WTC11 (cell line): ENCODE data around the gene RHOV. TPM values are rescaled to one million over a fixed set of nuclear protein-coding genes. Genes with fewer than 3 reads are reported as not detected.

ENCODE experiments used
- ATAC-seq: fragments of 200-7000 bp; cut with Tn5 transposase; 2 replicates; pipeline ENCODE4 v1.10.0; 2021; ENCODE audit warnings: mild to moderate bottlenecking, moderate library complexity
- CTCF ChIA-PET: fragments of 300-600 bp; sonication (Branson Sonifier 250); formaldehyde crosslinking; loops from one replicate; lab custom pipeline; 2021; ENCODE audit warnings: antibody characterized with exemption; lab: Charles Lee
- POLR2A ChIA-PET: fragments of 350-600 bp; sonication (Branson Sonifier 250); formaldehyde crosslinking; loops from one replicate; lab custom pipeline; 2021; ENCODE audit warnings: antibody characterized with exemption; lab: Charles Lee
- DNase-seq: peaks from one replicate; pipeline ENCODE4 v3.0.0; 2021; ENCODE audit warnings: low spot score
- H3K27ac Mint-ChIP-seq: 2 replicates; pipeline ENCODE4 v1.8.0; 2021; ENCODE audit warnings: mixed read lengths
- H3K27me3 Mint-ChIP-seq: 2 replicates; pipeline ENCODE4 v1.8.0; 2021; ENCODE audit warnings: low read depth, mild to moderate bottlenecking, moderate library complexity, mixed read lengths
- H3K36me3 Mint-ChIP-seq: 2 replicates; pipeline ENCODE4 v1.8.0; 2021; ENCODE audit warnings: mixed read lengths
- H3K4me1 Mint-ChIP-seq: 2 replicates; pipeline ENCODE4 v1.8.0; 2022; ENCODE audit warnings: mixed read lengths
- H3K4me3 Mint-ChIP-seq: 2 replicates; pipeline ENCODE4 v1.8.0; 2021; ENCODE audit warnings: mild to moderate bottlenecking, moderate library complexity, mixed read lengths
- H3K9me3 Mint-ChIP-seq: 2 replicates; pipeline ENCODE4 v1.8.0; 2021; ENCODE audit warnings: mixed read lengths
- CBFB ChIP-seq: sonication (generic); formaldehyde crosslinking; IDR thresholded peaks from 2 replicates; pipeline ENCODE4 v1.8.1; 2022; ENCODE audit warnings: mild to moderate bottlenecking, low read depth, missing genetic modification reagents
- CREB1 ChIP-seq: sonication (generic); formaldehyde crosslinking; IDR thresholded peaks from 2 replicates; pipeline ENCODE4 v1.8.0; 2023; ENCODE audit warnings: mild to moderate bottlenecking, missing genetic modification reagents
- ESRRA ChIP-seq: sonication (generic); formaldehyde crosslinking; IDR thresholded peaks from 2 replicates; pipeline ENCODE4 v1.8.1; 2022; ENCODE audit warnings: mild to moderate bottlenecking, missing genetic modification reagents, borderline replicate concordance
- KAT7 ChIP-seq: sonication (generic); formaldehyde crosslinking; IDR thresholded peaks from 2 replicates; pipeline ENCODE4 v1.8.1; 2023; ENCODE audit warnings: missing genetic modification reagents, mild to moderate bottlenecking, borderline replicate concordance
- MXD4 ChIP-seq: fragments of 250-450 bp; sonication (Bioruptor Pico); IDR thresholded peaks from 2 replicates; pipeline ENCODE4 v1.8.0; 2021; ENCODE audit warnings: mild to moderate bottlenecking, moderate library complexity, borderline replicate concordance
- NFATC4 ChIP-seq: fragments of 250-450 bp; sonication (Bioruptor Pico); IDR thresholded peaks from 2 replicates; pipeline ENCODE4 v1.9.0; 2021; ENCODE audit warnings: mild to moderate bottlenecking
- RELA ChIP-seq: sonication (generic); formaldehyde crosslinking; IDR thresholded peaks from 2 replicates; pipeline ENCODE4 v1.8.1; 2022; ENCODE audit warnings: missing genetic modification reagents, mild to moderate bottlenecking, borderline replicate concordance
- SMAD3 ChIP-seq: sonication (generic); formaldehyde crosslinking; IDR thresholded peaks from 2 replicates; pipeline ENCODE4 v1.8.0; 2022; ENCODE audit warnings: missing genetic modification reagents, mild to moderate bottlenecking, borderline replicate concordance
- SOX15 ChIP-seq: fragments of 250-450 bp; sonication (Bioruptor Pico); IDR thresholded peaks from 2 replicates; pipeline ENCODE4 v1.9.0; 2021; ENCODE audit warnings: mild to moderate bottlenecking
- TEAD1 ChIP-seq: sonication (generic); formaldehyde crosslinking; IDR thresholded peaks from 2 replicates; pipeline ENCODE4 v1.8.0; 2022; ENCODE audit warnings: mild to moderate bottlenecking, missing genetic modification reagents
- ZNF138 ChIP-seq: sonication (generic); formaldehyde crosslinking; conservative IDR thresholded peaks from 2 replicates; pipeline ENCODE4 v1.8.1; 2022; ENCODE audit warnings: mild to moderate bottlenecking, moderate library complexity, missing genetic modification reagents
- ZNF263 ChIP-seq: sonication (generic); formaldehyde crosslinking; IDR thresholded peaks from 2 replicates; pipeline ENCODE4 v1.8.1; 2022; ENCODE audit warnings: low read depth, mild to moderate bottlenecking, moderate library complexity, missing genetic modification reagents
- ZNF396 ChIP-seq: fragments of 250-450 bp; sonication (Bioruptor Pico); IDR thresholded peaks from 2 replicates; pipeline ENCODE4 v1.8.0; 2021; ENCODE audit warnings: mild to moderate bottlenecking, moderate library complexity, borderline replicate concordance
- ZNF423 ChIP-seq: fragments of 250-450 bp; sonication (Bioruptor Pico); IDR thresholded peaks from 2 replicates; pipeline ENCODE4 v2.1.2; 2022; ENCODE audit warnings: mild to moderate bottlenecking, moderate library complexity
- total RNA-seq: library from RNA; stranded (reverse); gene quantifications from 3 replicates; pipeline ENCODE4 v1.2.3, GENCODE V29; 2021
- TF ChIP-seq, protein P1 (sequence below): sonication (generic); formaldehyde crosslinking; conservative IDR thresholded peaks from 2 replicates; pipeline ENCODE4 v1.8.1; 2023; ENCODE audit warnings: mild to moderate bottlenecking, low read depth, missing genetic modification reagents, moderate library complexity
- TF ChIP-seq, protein P2 (sequence below): sonication (generic); formaldehyde crosslinking; IDR thresholded peaks from 2 replicates; pipeline ENCODE4 v1.8.0; 2023; ENCODE audit warnings: missing genetic modification reagents
- TF ChIP-seq, protein P3 (sequence below): fragments of 250-450 bp; sonication (Bioruptor Pico); IDR thresholded peaks from 2 replicates; pipeline ENCODE4 v1.9.0; 2021; ENCODE audit warnings: mild to moderate bottlenecking
- TF ChIP-seq, protein P4 (sequence below): sonication (generic); formaldehyde crosslinking; IDR thresholded peaks from 2 replicates; pipeline ENCODE4 v1.8.1; 2023; ENCODE audit warnings: mild to moderate bottlenecking, missing genetic modification reagents, borderline replicate concordance
- TF ChIP-seq, protein P5 (sequence below): sonication (generic); formaldehyde crosslinking; IDR thresholded peaks from 2 replicates; pipeline ENCODE4 v1.8.1; 2022; ENCODE audit warnings: low read depth, missing genetic modification reagents, borderline replicate concordance
- TF ChIP-seq, protein P6 (sequence below): fragments of 250-450 bp; sonication (Bioruptor Pico); IDR thresholded peaks from 2 replicates; pipeline ENCODE4 v1.8.0; 2021; ENCODE audit warnings: mild to moderate bottlenecking
- TF ChIP-seq, protein P7 (sequence below): sonication (generic); formaldehyde crosslinking; IDR thresholded peaks from 2 replicates; pipeline ENCODE4 v1.8.0; 2022; ENCODE audit warnings: mild to moderate bottlenecking, missing genetic modification reagents
- TF ChIP-seq, protein P8 (sequence below): sonication (generic); formaldehyde crosslinking; IDR thresholded peaks from 2 replicates; pipeline ENCODE4 v1.8.1; 2023; ENCODE audit warnings: mild to moderate bottlenecking, moderate library complexity, missing genetic modification reagents

Gene RHOV
- total RNA-seq, 1 experiment from 2014 or later: 5.0 TPM

DNA sequence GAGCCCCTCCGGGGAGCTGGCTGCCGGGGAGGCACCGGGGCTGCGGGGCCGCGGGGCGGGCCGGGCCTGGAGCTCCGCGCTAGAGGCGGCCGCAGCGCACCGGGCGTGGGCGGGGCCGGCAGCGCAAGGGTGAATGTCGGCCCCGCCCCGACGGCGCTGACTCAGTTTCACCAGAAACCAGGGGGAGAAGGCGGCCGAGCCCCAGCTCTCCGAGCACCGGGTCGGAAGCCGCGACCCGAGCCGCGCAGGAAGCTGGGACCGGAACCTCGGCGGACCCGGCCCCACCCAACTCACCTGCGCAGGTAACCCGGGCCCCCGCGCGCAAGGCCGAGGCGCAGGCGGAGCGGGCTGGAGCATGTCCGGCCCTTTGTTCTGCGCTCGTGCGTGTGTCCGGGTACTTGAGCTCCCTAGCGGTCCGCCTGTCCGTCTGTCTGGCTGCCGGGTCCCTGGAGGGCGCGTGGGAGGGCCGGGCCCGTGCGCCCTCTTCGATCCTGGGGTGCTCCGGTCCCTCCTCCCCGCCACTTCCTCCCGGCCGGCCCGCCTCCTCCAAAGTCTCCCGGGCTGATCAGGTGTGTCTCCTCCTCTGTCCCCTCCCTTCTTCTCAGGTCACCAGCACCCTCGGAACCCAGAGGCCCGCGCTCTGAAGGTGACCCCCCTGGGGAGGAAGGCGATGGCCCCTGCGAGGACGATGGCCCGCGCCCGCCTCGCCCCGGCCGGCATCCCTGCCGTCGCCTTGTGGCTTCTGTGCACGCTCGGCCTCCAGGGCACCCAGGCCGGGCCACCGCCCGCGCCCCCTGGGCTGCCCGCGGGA, 29.9 kb downstream of the RHOV start, which contains the start of gene SPINT1:
Gene SPINT1, plus strand, starts transcription at position 164 of the 811 bp plus-strand sequence. Its CDS starts 507 bp downstream, at position 671.
- Mint-ChIP-seq H3K4me1 (peaks cover 41% of the 10 kb centered on the region), H3K27ac (peak within 1 kb of the TSS; percentile 94), H3K9me3 (no peaks in the 10 kb centered on the region), H3K27me3 (no peaks in the 10 kb centered on the region; the same call in 1 of the 2 replicates), H3K4me3 (peak within 1 kb of the TSS; percentile 93), H3K36me3 (peaks cover 9% of the 10 kb centered on the region)
- ATAC-seq (peak; percentile 53), DNase-seq (peak; percentile 63)
- ChIA-PET CTCF (interaction anchor here (0.6 to 9.6 kb wide), 19 partner anchors 11 to 109 kb away, joined by 3 to 177 read pairs (median 4); partner anchors contain the start of genes CHAC1, GCHFR and VPS18), POLR2A (interaction anchor here (0.8 to 2.6 kb wide), 10 partner anchors 13 to 108 kb away, joined by 3 to 15 read pairs (median 8); partner anchors contain the start of genes CHAC1, DNAJC17, GCHFR and RHOV)
- no peak for TF ChIP-seq RELA
- no peak for TF ChIP-seq NFATC4 (CRISPR knock-in tag)
- TF ChIP-seq ESRRA (CRISPR knock-in tag): no peak
- TF ChIP-seq ZNF423 (CRISPR knock-in tag): peak; percentile 65; the same call in 1 of the 2 replicates
- TF ChIP-seq SOX15 (CRISPR knock-in tag): no peak
- no peak for TF ChIP-seq MXD4
- TF ChIP-seq, protein P1, sequence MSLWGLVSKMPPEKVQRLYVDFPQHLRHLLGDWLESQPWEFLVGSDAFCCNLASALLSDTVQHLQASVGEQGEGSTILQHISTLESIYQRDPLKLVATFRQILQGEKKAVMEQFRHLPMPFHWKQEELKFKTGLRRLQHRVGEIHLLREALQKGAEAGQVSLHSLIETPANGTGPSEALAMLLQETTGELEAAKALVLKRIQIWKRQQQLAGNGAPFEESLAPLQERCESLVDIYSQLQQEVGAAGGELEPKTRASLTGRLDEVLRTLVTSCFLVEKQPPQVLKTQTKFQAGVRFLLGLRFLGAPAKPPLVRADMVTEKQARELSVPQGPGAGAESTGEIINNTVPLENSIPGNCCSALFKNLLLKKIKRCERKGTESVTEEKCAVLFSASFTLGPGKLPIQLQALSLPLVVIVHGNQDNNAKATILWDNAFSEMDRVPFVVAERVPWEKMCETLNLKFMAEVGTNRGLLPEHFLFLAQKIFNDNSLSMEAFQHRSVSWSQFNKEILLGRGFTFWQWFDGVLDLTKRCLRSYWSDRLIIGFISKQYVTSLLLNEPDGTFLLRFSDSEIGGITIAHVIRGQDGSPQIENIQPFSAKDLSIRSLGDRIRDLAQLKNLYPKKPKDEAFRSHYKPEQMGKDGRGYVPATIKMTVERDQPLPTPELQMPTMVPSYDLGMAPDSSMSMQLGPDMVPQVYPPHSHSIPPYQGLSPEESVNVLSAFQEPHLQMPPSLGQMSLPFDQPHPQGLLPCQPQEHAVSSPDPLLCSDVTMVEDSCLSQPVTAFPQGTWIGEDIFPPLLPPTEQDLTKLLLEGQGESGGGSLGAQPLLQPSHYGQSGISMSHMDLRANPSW (CRISPR knock-in tag): no peak
- TF ChIP-seq, protein P2, sequence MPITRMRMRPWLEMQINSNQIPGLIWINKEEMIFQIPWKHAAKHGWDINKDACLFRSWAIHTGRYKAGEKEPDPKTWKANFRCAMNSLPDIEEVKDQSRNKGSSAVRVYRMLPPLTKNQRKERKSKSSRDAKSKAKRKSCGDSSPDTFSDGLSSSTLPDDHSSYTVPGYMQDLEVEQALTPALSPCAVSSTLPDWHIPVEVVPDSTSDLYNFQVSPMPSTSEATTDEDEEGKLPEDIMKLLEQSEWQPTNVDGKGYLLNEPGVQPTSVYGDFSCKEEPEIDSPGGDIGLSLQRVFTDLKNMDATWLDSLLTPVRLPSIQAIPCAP: no peak
- TF ChIP-seq, protein P3, sequence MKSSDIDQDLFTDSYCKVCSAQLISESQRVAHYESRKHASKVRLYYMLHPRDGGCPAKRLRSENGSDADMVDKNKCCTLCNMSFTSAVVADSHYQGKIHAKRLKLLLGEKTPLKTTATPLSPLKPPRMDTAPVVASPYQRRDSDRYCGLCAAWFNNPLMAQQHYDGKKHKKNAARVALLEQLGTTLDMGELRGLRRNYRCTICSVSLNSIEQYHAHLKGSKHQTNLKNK (CRISPR knock-in tag): no peak
- peak; percentile 97 for TF ChIP-seq ZNF263 (CRISPR knock-in tag)
- TF ChIP-seq CREB1 (CRISPR knock-in tag): no peak
- TF ChIP-seq, protein P4, sequence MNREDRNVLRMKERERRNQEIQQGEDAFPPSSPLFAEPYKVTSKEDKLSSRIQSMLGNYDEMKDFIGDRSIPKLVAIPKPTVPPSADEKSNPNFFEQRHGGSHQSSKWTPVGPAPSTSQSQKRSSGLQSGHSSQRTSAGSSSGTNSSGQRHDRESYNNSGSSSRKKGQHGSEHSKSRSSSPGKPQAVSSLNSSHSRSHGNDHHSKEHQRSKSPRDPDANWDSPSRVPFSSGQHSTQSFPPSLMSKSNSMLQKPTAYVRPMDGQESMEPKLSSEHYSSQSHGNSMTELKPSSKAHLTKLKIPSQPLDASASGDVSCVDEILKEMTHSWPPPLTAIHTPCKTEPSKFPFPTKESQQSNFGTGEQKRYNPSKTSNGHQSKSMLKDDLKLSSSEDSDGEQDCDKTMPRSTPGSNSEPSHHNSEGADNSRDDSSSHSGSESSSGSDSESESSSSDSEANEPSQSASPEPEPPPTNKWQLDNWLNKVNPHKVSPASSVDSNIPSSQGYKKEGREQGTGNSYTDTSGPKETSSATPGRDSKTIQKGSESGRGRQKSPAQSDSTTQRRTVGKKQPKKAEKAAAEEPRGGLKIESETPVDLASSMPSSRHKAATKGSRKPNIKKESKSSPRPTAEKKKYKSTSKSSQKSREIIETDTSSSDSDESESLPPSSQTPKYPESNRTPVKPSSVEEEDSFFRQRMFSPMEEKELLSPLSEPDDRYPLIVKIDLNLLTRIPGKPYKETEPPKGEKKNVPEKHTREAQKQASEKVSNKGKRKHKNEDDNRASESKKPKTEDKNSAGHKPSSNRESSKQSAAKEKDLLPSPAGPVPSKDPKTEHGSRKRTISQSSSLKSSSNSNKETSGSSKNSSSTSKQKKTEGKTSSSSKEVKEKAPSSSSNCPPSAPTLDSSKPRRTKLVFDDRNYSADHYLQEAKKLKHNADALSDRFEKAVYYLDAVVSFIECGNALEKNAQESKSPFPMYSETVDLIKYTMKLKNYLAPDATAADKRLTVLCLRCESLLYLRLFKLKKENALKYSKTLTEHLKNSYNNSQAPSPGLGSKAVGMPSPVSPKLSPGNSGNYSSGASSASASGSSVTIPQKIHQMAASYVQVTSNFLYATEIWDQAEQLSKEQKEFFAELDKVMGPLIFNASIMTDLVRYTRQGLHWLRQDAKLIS (CRISPR knock-in tag): no peak
- TF ChIP-seq, protein P5, sequence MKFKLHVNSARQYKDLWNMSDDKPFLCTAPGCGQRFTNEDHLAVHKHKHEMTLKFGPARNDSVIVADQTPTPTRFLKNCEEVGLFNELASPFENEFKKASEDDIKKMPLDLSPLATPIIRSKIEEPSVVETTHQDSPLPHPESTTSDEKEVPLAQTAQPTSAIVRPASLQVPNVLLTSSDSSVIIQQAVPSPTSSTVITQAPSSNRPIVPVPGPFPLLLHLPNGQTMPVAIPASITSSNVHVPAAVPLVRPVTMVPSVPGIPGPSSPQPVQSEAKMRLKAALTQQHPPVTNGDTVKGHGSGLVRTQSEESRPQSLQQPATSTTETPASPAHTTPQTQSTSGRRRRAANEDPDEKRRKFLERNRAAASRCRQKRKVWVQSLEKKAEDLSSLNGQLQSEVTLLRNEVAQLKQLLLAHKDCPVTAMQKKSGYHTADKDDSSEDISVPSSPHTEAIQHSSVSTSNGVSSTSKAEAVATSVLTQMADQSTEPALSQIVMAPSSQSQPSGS (CRISPR knock-in tag): 0 out of 2 replicates have a peak, but pooled peaks have one; percentile 37
- TF ChIP-seq TEAD1 (CRISPR knock-in tag): 0 out of 2 replicates have a peak, but pooled peaks have one; percentile 22
- no peak for TF ChIP-seq SMAD3 (CRISPR knock-in tag)
- TF ChIP-seq, protein P6, sequence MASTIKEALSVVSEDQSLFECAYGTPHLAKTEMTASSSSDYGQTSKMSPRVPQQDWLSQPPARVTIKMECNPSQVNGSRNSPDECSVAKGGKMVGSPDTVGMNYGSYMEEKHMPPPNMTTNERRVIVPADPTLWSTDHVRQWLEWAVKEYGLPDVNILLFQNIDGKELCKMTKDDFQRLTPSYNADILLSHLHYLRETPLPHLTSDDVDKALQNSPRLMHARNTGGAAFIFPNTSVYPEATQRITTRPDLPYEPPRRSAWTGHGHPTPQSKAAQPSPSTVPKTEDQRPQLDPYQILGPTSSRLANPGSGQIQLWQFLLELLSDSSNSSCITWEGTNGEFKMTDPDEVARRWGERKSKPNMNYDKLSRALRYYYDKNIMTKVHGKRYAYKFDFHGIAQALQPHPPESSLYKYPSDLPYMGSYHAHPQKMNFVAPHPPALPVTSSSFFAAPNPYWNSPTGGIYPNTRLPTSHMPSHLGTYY (CRISPR knock-in tag): no peak
- TF ChIP-seq, protein P7, sequence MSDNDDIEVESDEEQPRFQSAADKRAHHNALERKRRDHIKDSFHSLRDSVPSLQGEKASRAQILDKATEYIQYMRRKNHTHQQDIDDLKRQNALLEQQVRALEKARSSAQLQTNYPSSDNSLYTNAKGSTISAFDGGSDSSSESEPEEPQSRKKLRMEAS (CRISPR knock-in tag): no peak
- no peak for TF ChIP-seq KAT7 (CRISPR knock-in tag)
- TF ChIP-seq ZNF138 (CRISPR knock-in tag): no peak
- 0 out of 2 replicates have a peak, but pooled peaks have one; percentile 22 for TF ChIP-seq CBFB (CRISPR knock-in tag)
- TF ChIP-seq ZNF396 (CRISPR knock-in tag): no peak
- TF ChIP-seq, protein P8, sequence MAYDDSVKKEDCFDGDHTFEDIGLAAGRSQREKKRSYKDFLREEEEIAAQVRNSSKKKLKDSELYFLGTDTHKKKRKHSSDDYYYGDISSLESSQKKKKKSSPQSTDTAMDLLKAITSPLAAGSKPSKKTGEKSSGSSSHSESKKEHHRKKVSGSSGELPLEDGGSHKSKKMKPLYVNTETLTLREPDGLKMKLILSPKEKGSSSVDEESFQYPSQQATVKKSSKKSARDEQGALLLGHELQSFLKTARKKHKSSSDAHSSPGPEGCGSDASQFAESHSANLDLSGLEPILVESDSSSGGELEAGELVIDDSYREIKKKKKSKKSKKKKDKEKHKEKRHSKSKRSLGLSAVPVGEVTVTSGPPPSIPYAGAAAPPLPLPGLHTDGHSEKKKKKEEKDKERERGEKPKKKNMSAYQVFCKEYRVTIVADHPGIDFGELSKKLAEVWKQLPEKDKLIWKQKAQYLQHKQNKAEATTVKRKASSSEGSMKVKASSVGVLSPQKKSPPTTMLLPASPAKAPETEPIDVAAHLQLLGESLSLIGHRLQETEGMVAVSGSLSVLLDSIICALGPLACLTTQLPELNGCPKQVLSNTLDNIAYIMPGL: peak; percentile 78
